ENCODE measurements around the gene RBBP4. TPM values are rescaled to one million over a fixed set of nuclear protein-coding genes. Genes with fewer than 3 reads are reported as not detected.
"Not testable (repeated sequence)": the region's sequence is repeated elsewhere in the genome, so short reads cannot be mapped to it uniquely, and the experiment has no call there.

RBBP4 gene
- 118 and 181 TPM in 2 replicates for total RNA-seq

- peak; percentile 93 to 98 for DNase-seq (ENCODE audit: low read depth in 2 of 2)
These were observed at the start of gene RBBP4 for GRCh38 chr1:32650752-32651460. RBBP4 (plus strand) TSS chr1:32651208; CDS start chr1:32651307, 99 bp downstream.

DNA sequence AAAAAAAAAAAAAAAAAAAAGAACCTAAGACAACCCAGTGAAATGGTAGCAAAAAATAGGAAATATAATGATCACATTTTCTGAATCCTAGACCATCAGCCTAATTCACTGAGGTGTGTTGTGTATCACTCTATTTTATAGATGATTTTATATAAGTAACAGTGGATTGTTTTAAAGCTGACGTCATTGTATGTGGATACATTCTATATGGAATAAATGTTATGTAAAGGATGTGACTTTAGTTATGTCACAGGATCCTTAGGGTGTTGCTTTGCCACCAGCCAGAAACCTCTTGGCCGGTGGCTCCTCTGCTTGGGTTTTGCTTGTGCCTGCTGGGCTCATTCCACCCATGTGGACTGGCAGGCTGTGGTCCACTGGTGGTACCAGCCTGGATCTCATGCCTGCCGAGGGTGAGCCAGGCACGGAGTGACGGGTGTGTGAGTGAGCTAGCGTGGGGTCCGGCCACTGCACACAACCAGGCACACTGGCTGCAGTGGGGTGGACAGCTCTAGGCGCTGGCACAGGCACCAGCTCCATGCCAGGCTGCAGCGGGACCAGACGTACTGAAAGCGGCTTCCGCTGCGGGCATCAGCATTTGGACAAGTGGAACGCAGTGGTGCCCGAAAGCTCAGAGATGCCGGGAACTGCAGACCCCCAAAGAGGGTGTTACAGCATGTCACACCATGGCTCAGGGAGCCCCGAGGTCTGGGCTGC lies 45.1 kb upstream of the RBBP4 start:
- DNase-seq (ENCODE audit: low read depth in 2 of 2), result no peak

GRCh38 chr1:32606565-32607371 lies 44.2 kb upstream of the RBBP4 start:
- DNase-seq (ENCODE audit: low read depth in 2 of 2), result no peak

- DNase-seq (ENCODE audit: low read depth in 2 of 2), result no peak
These were observed 41.8 kb upstream of the RBBP4 start for GRCh38 chr1:32609180-32609579.

DNA sequence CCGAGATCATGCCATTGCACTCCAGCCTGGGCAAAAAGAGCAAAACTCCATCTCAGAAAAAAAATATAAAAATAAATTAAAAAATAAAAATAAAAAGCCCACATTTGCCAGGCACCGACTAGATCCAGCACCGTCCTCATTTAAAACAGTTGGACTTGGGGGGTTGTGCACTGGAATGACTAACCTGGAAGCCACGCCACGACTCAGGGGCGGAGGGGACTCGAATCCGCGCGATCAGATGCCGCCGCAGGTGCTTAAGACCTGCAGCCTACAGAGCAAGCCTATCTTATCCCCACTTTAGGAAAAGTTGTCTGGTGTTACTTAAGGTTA lies 39.2 kb upstream of the RBBP4 start:
- DNase-seq (ENCODE audit: low read depth in 2 of 2), result no peak

DNA sequence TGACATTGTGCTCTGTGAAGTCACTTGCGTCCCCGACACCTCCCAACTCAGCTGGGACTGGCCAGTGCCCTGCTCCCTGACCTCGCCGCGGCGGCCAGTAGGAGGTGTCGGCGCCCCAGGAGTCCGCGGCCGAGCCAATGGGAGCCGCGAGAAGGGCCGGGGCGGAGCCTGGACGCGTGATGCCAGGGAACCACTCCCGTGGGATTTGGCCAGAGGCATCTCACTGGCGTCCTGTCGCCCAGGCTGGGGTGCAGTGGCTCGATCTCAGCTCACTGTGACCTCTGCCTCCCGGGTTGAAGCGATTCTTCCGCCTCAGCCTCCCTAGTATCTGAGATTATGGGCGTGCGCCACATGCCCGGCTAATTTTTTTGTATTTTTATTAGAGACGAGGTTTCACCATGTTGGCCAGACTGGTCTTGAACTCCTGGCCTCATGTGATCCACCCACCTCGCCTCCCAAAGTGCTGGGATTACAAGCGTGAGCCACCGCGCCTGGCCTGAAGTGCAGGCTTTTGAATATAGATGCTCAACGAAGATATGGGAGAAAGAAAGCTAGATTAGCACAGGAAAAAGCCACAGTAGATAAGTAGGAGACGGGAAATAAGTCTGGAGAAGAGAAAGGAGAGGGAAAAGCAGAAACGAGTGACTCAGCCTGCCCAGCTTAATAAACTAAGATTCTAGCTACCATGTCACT lies 38.7 kb upstream of the RBBP4 start:
- peak; percentile 48 to 81 for DNase-seq (ENCODE audit: low read depth in 2 of 2)

DNA sequence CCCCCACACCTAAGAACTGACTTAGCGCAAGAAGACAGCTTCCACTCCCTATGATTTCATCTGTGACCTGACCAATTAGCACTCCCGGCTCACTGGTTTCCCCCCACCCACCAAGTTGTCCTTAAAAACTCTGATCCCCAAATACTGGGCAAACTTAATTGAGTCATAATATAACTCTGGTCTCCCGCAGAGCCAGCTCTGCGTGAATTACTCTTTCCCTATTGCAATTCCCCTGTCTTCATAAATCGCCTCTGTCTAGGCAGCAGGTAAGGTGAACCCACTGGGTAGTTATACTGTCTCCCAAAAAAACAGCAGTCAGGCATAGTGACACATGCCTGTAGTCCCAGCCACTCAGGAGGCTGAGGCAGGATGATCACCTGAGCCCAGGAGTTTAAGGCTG lies 37.5 kb upstream of the RBBP4 start:
- DNase-seq (ENCODE audit: low read depth in 2 of 2), result no peak

DNA sequence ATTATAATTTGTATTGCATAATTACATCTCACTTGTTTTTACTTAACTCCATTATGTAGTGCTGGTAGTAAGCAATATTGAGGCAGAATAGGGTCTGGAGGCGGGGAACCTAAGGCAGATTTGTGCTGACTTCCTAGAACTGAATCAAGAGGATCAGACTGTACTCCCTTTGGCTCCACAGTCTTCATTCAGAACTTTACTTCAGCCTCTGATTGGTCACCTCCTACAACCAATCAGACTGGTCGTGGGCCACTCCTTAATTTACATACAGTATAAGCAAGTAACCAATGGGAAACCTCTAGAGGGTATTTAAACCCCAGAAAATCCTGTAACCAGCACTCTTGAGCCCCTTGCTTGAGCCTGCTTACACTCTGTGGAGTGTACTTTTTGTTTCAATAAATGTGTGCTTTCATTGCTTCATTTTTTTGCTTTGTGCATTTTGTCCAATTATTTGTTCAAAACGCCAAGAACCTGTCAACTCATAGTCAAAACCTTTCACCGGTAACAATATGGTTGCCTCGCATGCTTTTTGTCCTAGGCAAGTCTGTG lies 32.3 kb upstream of the RBBP4 start:
- DNase-seq (ENCODE audit: low read depth in 2 of 2), result peak in 1 of 2 donors; percentile 25

DNA sequence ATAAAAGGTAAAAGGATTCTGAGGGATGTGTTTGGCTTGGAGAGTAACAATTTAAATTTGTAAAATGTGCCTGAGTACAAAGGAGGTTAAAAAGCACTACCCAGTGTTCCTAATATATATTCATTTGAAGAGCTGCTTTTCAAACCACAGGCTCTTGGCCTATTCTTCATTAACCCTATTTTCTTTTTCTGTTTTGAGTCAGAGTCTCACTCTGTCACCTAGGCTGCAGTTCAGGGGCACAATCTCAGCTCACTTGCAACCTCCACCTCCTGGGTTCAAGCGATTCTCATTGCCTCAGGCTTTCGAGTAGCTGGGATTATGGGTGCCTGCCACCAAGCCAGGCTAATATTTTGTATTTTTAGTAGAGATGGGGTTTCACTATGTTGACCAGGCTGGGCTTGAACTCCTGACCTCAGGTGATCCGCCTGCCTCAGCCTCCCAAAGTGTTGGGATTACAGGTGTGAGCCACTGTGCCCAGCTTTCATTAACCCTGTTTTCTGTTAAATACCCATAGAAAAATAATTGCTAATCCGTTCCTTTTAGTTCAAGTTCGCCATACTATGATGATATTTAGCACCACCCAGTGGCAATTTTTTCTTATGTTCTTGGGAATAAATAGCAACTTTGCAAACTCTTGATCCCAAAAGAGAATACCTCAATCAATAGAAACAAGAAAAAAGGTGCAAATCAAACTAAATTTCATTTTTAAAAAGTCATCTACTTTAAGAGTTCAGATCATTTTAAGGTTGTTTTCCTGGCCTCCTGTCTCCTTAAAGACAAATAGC lies 31.1 kb upstream of the RBBP4 start:
- peak; percentile 26 to 54 for DNase-seq (ENCODE audit: low read depth in 2 of 2)

- no peak for DNase-seq (ENCODE audit: low read depth in 2 of 2)
These were observed 28.8 kb upstream of the RBBP4 start for GRCh38 chr1:32622205-32622604.

GRCh38 chr1:32622806-32623681 lies 28.0 kb upstream of the RBBP4 start:
- no peak for DNase-seq (ENCODE audit: low read depth in 2 of 2)

GRCh38 chr1:32623775-32624174 lies 27.2 kb upstream of the RBBP4 start:
- DNase-seq (ENCODE audit: low read depth in 2 of 2), result no peak

GRCh38 chr1:32626176-32626575 lies 24.8 kb upstream of the RBBP4 start:
- no peak for DNase-seq (ENCODE audit: low read depth in 2 of 2)

DNA sequence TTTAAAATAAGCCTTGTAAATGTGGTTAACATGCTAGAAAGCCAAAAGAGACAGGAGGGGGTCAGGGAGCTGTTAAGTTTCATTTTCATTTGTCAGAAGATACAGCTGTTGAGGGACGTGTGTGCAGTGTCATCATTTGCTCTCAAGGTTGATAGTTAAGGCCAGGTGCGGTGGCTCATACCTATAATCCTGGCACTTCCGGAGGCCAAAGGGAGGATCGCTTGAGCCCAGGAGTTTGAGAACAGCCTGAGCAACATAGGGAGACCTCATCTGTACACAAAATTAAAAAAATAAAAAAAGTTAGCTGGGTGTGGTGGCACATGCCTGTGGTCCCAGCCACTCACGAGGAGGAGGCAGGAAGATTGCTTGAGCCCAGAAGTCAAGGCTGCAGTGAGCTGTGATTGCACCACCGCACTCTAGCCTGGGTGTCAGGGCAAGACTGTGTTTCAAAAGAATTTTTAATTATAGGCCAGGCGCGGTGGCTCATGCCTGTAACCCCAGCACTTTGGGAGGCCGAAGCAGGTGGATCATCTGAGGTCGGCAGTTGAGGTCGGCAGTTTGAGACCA lies 23.3 kb upstream of the RBBP4 start:
- no peak for DNase-seq (ENCODE audit: low read depth in 2 of 2)

DNA sequence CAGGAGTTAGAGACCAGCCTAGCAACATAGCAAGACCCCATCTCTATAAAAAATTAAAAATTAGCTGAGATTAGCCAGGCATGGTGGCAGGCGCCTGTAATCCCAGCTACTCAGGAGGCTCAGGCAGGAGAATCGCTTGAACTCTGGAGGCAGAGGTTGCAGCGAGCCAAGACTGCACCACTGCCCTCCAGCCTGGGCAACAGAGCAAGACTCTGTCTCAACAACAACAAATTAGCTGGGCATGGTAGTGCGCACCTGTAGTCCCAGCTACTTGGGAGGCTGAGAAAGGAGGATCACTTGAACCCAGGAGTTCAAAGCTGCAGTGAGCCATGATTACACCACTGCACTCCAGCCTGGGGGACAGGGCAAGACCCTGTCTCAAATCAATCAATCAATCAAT lies 20.8 kb upstream of the RBBP4 start:
- DNase-seq (ENCODE audit: low read depth in 2 of 2), result not testable (repeated sequence)

DNA sequence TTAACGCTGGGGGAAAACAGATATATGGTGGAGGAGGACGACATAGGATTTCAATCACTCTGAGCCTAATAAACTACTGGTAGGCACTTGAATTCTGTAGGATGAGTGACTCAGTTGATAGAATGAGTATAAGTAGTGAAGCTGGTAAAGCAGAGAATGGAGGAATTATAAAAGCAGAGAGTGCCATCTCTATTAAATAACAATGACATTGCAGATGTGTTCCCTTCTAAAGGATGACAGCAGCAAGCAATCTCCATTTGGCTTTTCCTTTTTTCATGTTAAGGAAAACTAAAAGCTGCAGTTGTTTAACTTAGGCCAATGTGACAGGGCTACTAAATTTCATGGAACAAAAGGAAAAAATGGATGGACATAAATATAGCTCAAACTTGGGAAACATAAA lies 18.2 kb upstream of the RBBP4 start:
- DNase-seq (ENCODE audit: low read depth in 2 of 2), result no peak

- DNase-seq (ENCODE audit: low read depth in 2 of 2), result no peak
These were observed 15.3 kb upstream of the RBBP4 start for GRCh38 chr1:32635508-32636277.

DNA sequence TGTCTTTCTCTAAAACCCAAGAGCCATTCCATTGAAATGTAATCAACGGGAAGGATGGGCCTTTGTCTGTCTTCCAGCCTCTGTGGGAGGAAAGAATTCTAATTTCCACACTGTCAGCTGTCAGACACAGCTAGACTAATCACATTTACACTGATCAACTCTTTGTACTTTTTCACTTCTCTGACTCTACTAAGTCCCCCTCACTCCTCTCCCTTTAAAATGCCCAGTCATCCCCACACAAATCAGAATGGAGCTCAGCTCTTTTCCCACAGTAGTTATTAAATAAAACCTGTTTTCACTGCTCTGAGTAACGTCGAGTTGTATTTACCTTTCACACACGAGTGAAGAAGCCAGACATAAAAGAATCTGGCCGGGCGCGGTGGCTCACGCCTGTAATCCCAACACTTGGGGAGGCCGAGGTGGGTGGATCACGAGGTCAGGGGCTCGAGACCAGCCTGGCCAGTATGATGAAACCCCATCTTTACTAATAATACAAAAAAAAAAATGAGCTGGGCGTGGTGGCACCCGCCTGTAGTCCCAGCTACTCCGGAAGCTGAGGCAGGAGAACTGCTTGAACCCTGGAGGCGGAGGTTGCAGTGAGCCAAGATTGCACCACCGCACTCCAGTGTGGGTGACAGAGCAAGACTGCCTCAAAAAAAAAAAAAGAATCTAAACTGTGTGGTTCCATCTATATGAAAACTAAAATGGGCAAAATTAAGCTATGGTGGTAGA lies 13.9 kb upstream of the RBBP4 start:
- DNase-seq (ENCODE audit: low read depth in 2 of 2), result no peak
